Measurements from ENCODE around the gene CSTB.

The CSTB gene

GRCh38 chr21:43726686-43727518 lies 49.2 kb downstream of the CSTB start:
- Histone ChIP-seq H3K36me3 (ENCODE audit: control insufficient read depth in 2 of 2, insufficient read depth in 1 of 2, low read length in 2 of 2) (peaks cover 0 to 21% of the 10 kb centered on the region in 2 experiments; a peak in 2 of 3 replicates), H3K4me1 (ENCODE audit: control insufficient read depth, insufficient read depth, low read length) (peaks cover 6% of the 10 kb centered on the region; the same call in 1 of the 2 replicates), H3K9me3 (ENCODE audit: control insufficient read depth, insufficient read depth, low read depth, low read length) (no peaks in the 10 kb centered on the region), H3K4me3 (ENCODE audit: low read depth, low read length) (no peak overlapping the region), H3K27ac (ENCODE audit: extremely low read depth, low read depth, low read length) (no peak overlapping the region; the same call in 1 of the 2 replicates)
- POLR2A ChIA-PET: no interaction called here
- CTCF ChIA-PET: no interaction called here
- TF ChIP-seq SCRT2 (tag by site-specific recombination; IDR thresholded peaks at IDR 0.05) (no peak), ZFHX2 (tag by site-specific recombination; conservative IDR thresholded peaks at IDR 0.05) (peak; percentile 99), ZNF174 (tag by site-specific recombination; IDR thresholded peaks at IDR 0.05) (no peak), ZNF654 (tag by site-specific recombination; IDR thresholded peaks at IDR 0.05; ENCODE audit: low read depth) (no peak), ZNF521 (tag by site-specific recombination; IDR thresholded peaks at IDR 0.05) (no peak), ZNF311 (tag by site-specific recombination; IDR thresholded peaks at IDR 0.05; ENCODE audit: borderline replicate concordance) (no peak), ZNF48 (tag by site-specific recombination; IDR thresholded peaks at IDR 0.05) (peak; percentile 80; the same call in 1 of the 2 replicates), SCRT1 (tag by site-specific recombination; IDR thresholded peaks at IDR 0.05; ENCODE audit: borderline replicate concordance) (no peak), TCF7L2 (IDR thresholded peaks at IDR 0.05; ENCODE audit: borderline replicate concordance, low read depth, low read length) (no peak), WT1 (tag by site-specific recombination; IDR thresholded peaks at IDR 0.05) (no peak), ZXDB (tag by site-specific recombination; IDR thresholded peaks at IDR 0.05) (no peak), PATZ1 (tag by site-specific recombination; IDR thresholded peaks at IDR 0.05) (peak; percentile 43; the same call in 1 of the 2 replicates), ZNF791 (tag by site-specific recombination; IDR thresholded peaks at IDR 0.05) (no peak), ZNF624 (tag by site-specific recombination; IDR thresholded peaks at IDR 0.05) (no peak), OVOL3 (tag by site-specific recombination; IDR thresholded peaks at IDR 0.05) (no peak), ZNF513 (tag by site-specific recombination; IDR thresholded peaks at IDR 0.05) (no peak), ZBTB48 (tag by site-specific recombination; IDR thresholded peaks at IDR 0.05) (no peak), GLI2 (tag by site-specific recombination; IDR thresholded peaks at IDR 0.05; ENCODE audit: borderline replicate concordance, low read depth) (no peak), ZNF433 (tag by site-specific recombination; IDR thresholded peaks at IDR 0.05; ENCODE audit: low read depth) (no peak), ZSCAN4 (tag by site-specific recombination; IDR thresholded peaks at IDR 0.05) (peak; percentile 92), ZNF76 (tag by site-specific recombination; IDR thresholded peaks at IDR 0.05; ENCODE audit: borderline replicate concordance, low read depth) (no peak), KLF17 (tag by site-specific recombination; IDR thresholded peaks at IDR 0.05) (0 out of 2 replicates have a peak, but pooled peaks have one; percentile 44), ZNF184 (tag by site-specific recombination; IDR thresholded peaks at IDR 0.05) (no peak), ZNF707 (tag by site-specific recombination; IDR thresholded peaks at IDR 0.05) (0 out of 2 replicates have a peak, but pooled peaks have one; percentile 29), ZEB2 (tag by site-specific recombination; IDR thresholded peaks at IDR 0.05) (no peak), ZFP69B (tag by site-specific recombination; IDR thresholded peaks at IDR 0.05) (no peak), ZNF423 (tag by site-specific recombination; IDR thresholded peaks at IDR 0.05) (no peak), ZFP41 (tag by site-specific recombination; IDR thresholded peaks at IDR 0.05; ENCODE audit: borderline replicate concordance) (no peak), ZBTB10 (tag by site-specific recombination; IDR thresholded peaks at IDR 0.05) (no peak), ZNF777 (tag by site-specific recombination; IDR thresholded peaks at IDR 0.05; ENCODE audit: borderline replicate concordance) (no peak)
